Measurements from ENCODE around the gene PRMT2.

PRMT2 gene

GRCh38 chr21:46604329-46604974 is 31.0 kb upstream of the PRMT2 start:
- H3K4me3 ChIP-seq (ENCODE audit: insufficient read depth, low read depth, low read length): no peak overlapping the region

DNA sequence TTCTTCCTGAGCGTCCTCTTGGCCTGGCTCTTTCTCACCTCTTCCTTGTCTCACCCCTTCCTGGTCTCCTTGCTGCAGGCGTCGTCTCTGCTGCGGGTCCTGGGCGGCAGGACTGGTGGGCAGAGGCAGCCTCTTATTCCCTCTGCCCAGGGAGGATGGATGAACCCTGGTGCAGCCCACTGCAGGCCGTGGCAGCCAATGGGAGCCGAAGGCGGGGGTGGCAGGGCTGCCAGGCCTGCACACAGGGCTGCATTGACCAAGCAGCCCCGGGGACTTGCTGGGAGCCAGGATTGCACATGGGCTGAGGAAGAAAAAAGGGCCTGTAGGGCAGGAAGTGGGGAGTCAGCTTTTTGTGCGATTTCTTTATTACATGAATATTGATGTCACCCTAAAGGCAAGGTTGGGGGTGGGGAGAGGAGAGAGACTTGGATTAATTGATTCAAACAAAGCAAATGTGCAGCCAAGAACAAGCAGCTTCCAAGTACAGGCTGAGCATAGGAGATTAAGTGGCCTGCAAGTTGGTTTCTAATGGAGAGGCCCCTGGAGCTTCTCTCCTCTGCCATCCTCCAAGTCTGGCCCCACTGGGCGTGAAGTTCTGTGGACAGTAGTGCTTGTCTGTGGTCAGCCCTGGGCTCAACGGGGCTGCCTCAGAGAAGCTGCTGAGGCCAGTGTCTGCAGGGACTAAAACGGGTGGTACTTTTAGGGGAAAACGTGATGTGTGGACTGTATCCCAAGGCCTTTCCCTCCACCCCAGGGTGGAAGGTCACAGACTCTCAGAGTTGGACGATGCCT is 30.3 kb upstream of the PRMT2 start, which contains the start of gene S100B:
TSS of gene S100B (minus strand) at position 108 of the 792 bp plus-strand sequence. CDS start 2,667 bp downstream, outside the sequence.
- H3K4me1 ChIP-seq (ENCODE audit: control insufficient read depth, insufficient read depth, low read length): peaks cover 8% of the 10 kb centered on the region
- no peak within 1 kb of the TSS for H3K4me3 ChIP-seq (ENCODE audit: insufficient read depth, low read depth, low read length)
- no peaks in the 10 kb centered on the region for H3K9me3 ChIP-seq (ENCODE audit: control insufficient read depth, low read length)
- no peaks in the 10 kb centered on the region for H3K36me3 ChIP-seq (ENCODE audit: control insufficient read depth, insufficient read depth, low read length)
- H3K27ac ChIP-seq (ENCODE audit: insufficient read depth, low read depth, low read length, poor library complexity, severe bottlenecking): no peak within 1 kb of the TSS
- 72 to 74% methylated on average over 15 of the region's 15 CpGs for WGBS, 2 experiments
- no peaks in the 10 kb centered on the region for H3K27me3 ChIP-seq (ENCODE audit: control insufficient read depth, insufficient read depth, low read length, poor library complexity, severe bottlenecking)

More at GRCh38 chr21:46604329-46604974, 31.0 kb upstream of the PRMT2 start:
- Histone ChIP-seq H3K27ac (ENCODE audit: insufficient read depth, low read depth, low read length, poor library complexity, severe bottlenecking) (no peak overlapping the region), H3K27me3 (ENCODE audit: control insufficient read depth, insufficient read depth, low read length, poor library complexity, severe bottlenecking) (no peaks in the 10 kb centered on the region), H3K4me1 (ENCODE audit: control insufficient read depth, insufficient read depth, low read length) (peaks cover 9% of the 10 kb centered on the region), H3K36me3 (ENCODE audit: control insufficient read depth, insufficient read depth, low read length) (no peaks in the 10 kb centered on the region), H3K9me3 (ENCODE audit: control insufficient read depth, low read length) (no peaks in the 10 kb centered on the region)
- WGBS, 2 experiments: 82 to 85% methylated on average over 9 of the region's 9 CpGs

GRCh38 chr21:46605767-46606426 is 29.6 kb upstream of the PRMT2 start:
- Histone ChIP-seq H3K9me3 (ENCODE audit: control insufficient read depth, low read length) (no peaks in the 10 kb centered on the region), H3K4me3 (ENCODE audit: insufficient read depth, low read depth, low read length) (no peak overlapping the region), H3K27me3 (ENCODE audit: control insufficient read depth, insufficient read depth, low read length, poor library complexity, severe bottlenecking) (no peaks in the 10 kb centered on the region), H3K36me3 (ENCODE audit: control insufficient read depth, insufficient read depth, low read length) (no peaks in the 10 kb centered on the region), H3K4me1 (ENCODE audit: control insufficient read depth, insufficient read depth, low read length) (peaks cover 8% of the 10 kb centered on the region), H3K27ac (ENCODE audit: insufficient read depth, low read depth, low read length, poor library complexity, severe bottlenecking) (no peak overlapping the region)
- WGBS, 2 experiments: 91 to 92% methylated on average over 14 of the region's 14 CpGs

DNA sequence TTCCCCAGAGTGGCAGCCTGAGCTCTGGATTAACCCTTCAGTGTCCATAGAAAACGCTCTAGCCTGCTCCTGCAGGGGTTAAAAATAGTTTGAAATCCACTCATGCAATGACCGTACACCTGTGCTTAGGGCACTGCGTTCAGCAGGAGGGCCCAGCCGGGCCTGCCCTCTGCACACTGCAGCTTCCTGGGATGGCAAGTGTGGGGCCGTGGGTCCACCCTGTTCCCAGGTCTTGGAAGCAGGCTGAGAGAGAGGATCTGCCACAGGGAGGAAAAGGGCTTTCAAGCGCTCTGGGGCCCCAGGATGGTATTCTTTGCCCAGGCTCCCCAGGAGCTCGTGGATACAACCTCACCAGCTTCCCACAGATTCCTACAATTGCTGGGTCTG is 29.1 kb upstream of the PRMT2 start:
- Histone ChIP-seq H3K27ac (ENCODE audit: insufficient read depth, low read depth, low read length, poor library complexity, severe bottlenecking) (no peak overlapping the region), H3K36me3 (ENCODE audit: control insufficient read depth, insufficient read depth, low read length) (no peaks in the 10 kb centered on the region), H3K4me3 (ENCODE audit: insufficient read depth, low read depth, low read length) (no peak overlapping the region), H3K9me3 (ENCODE audit: control insufficient read depth, low read length) (no peaks in the 10 kb centered on the region), H3K27me3 (ENCODE audit: control insufficient read depth, insufficient read depth, low read length, poor library complexity, severe bottlenecking) (no peaks in the 10 kb centered on the region), H3K4me1 (ENCODE audit: control insufficient read depth, insufficient read depth, low read length) (peaks cover 8% of the 10 kb centered on the region)
- 91 to 93% methylated on average over 7 of the region's 7 CpGs for WGBS, 2 experiments

GRCh38 chr21:46607636-46608035 is 27.8 kb upstream of the PRMT2 start:
- Histone ChIP-seq H3K27ac (ENCODE audit: insufficient read depth, low read depth, low read length, poor library complexity, severe bottlenecking) (no peak overlapping the region), H3K4me3 (ENCODE audit: insufficient read depth, low read depth, low read length) (no peak overlapping the region), H3K36me3 (ENCODE audit: control insufficient read depth, insufficient read depth, low read length) (no peaks in the 10 kb centered on the region), H3K9me3 (ENCODE audit: control insufficient read depth, low read length) (no peaks in the 10 kb centered on the region), H3K4me1 (ENCODE audit: control insufficient read depth, insufficient read depth, low read length) (peaks cover under 1% of the 10 kb centered on the region), H3K27me3 (ENCODE audit: control insufficient read depth, insufficient read depth, low read length, poor library complexity, severe bottlenecking) (no peaks in the 10 kb centered on the region)
- 89 to 95% methylated on average over 1 to 2 of the region's 2 CpGs for WGBS, 2 experiments

DNA sequence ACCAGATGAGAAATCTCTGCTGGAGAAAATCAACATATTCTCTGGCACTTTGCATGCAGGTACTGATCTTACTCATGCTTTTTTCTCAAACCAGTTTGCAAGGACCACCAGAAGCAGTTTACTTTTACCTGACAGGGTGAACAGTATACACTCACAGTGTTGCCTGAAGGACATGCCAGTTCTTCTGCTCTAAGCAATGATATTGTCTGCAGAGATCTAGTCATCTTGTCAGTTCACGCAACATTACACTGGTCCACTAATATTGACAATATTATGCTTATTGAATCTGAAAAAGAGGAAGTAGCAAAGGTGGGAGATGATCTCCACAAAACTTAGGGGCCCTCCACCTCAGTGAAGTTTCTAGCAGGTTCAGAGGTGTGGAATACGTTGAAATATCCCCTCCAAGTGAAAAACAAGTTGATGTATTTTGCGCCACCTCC is 26.8 kb upstream of the PRMT2 start:
- no peaks in the 10 kb centered on the region for H3K4me1 ChIP-seq (ENCODE audit: control insufficient read depth, insufficient read depth, low read length)
- no peaks in the 10 kb centered on the region for H3K27me3 ChIP-seq (ENCODE audit: control insufficient read depth, insufficient read depth, low read length, poor library complexity, severe bottlenecking)
- H3K27ac ChIP-seq (ENCODE audit: insufficient read depth, low read depth, low read length, poor library complexity, severe bottlenecking): no peak overlapping the region
- H3K4me3 ChIP-seq (ENCODE audit: insufficient read depth, low read depth, low read length): no peak overlapping the region
- WGBS, 2 experiments: 87 to 91% methylated on average over 2 to 3 of the region's 3 CpGs
- no peaks in the 10 kb centered on the region for H3K36me3 ChIP-seq (ENCODE audit: control insufficient read depth, insufficient read depth, low read length)
- no peaks in the 10 kb centered on the region for H3K9me3 ChIP-seq (ENCODE audit: control insufficient read depth, low read length)

- H3K4me3 ChIP-seq (ENCODE audit: insufficient read depth, low read depth, low read length): no peak overlapping the region
- WGBS, 2 experiments: 93% methylated on average over 6 of the region's 6 CpGs
- H3K27ac ChIP-seq (ENCODE audit: insufficient read depth, low read depth, low read length, poor library complexity, severe bottlenecking): no peak overlapping the region
Measured at GRCh38 chr21:46610018-46610701, 25.3 kb upstream of the PRMT2 start.

GRCh38 chr21:46613391-46613790 is 22.1 kb upstream of the PRMT2 start:
- Histone ChIP-seq H3K4me1 (ENCODE audit: control insufficient read depth, insufficient read depth, low read length) (no peaks in the 10 kb centered on the region), H3K36me3 (ENCODE audit: control insufficient read depth, insufficient read depth, low read length) (no peaks in the 10 kb centered on the region), H3K27ac (ENCODE audit: insufficient read depth, low read depth, low read length, poor library complexity, severe bottlenecking) (no peak overlapping the region), H3K4me3 (ENCODE audit: insufficient read depth, low read depth, low read length) (no peak overlapping the region), H3K9me3 (ENCODE audit: control insufficient read depth, low read length) (no peaks in the 10 kb centered on the region), H3K27me3 (ENCODE audit: control insufficient read depth, insufficient read depth, low read length, poor library complexity, severe bottlenecking) (no peaks in the 10 kb centered on the region)
- 88 to 91% methylated on average over 6 of the region's 6 CpGs for WGBS, 2 experiments

More at GRCh38 chr21:46610018-46610701, 25.3 kb upstream of the PRMT2 start:
- no peaks in the 10 kb centered on the region for H3K9me3 ChIP-seq (ENCODE audit: control insufficient read depth, low read length)
- H3K27me3 ChIP-seq (ENCODE audit: control insufficient read depth, insufficient read depth, low read length, poor library complexity, severe bottlenecking): no peaks in the 10 kb centered on the region
- no peaks in the 10 kb centered on the region for H3K4me1 ChIP-seq (ENCODE audit: control insufficient read depth, insufficient read depth, low read length)
- H3K36me3 ChIP-seq (ENCODE audit: control insufficient read depth, insufficient read depth, low read length): no peaks in the 10 kb centered on the region

- Histone ChIP-seq H3K4me1 (ENCODE audit: control insufficient read depth, insufficient read depth, low read length) (peaks cover 4% of the 10 kb centered on the region), H3K4me3 (ENCODE audit: insufficient read depth, low read depth, low read length) (no peak overlapping the region), H3K9me3 (ENCODE audit: control insufficient read depth, low read length) (no peaks in the 10 kb centered on the region), H3K27me3 (ENCODE audit: control insufficient read depth, insufficient read depth, low read length, poor library complexity, severe bottlenecking) (no peaks in the 10 kb centered on the region), H3K27ac (ENCODE audit: insufficient read depth, low read depth, low read length, poor library complexity, severe bottlenecking) (no peak overlapping the region), H3K36me3 (ENCODE audit: control insufficient read depth, insufficient read depth, low read length) (no peaks in the 10 kb centered on the region)
- WGBS, 2 experiments: 95 to 99% methylated on average over 2 of the region's 2 CpGs
Measured at GRCh38 chr21:46616050-46616449, 19.4 kb upstream of the PRMT2 start.
